NB4 (cell line): ENCODE data around the gene PCNT.

Experiments used
- CTCF ChIP-seq: IDR thresholded peaks from one replicate; pipeline ENCODE4 v1.5.1; 2012; ENCODE audit warnings: low read depth, low read length
- MYC ChIP-seq: IDR thresholded peaks from 2 replicates; pipeline ENCODE4 v1.6.1; 2011; ENCODE audit warnings: low read depth, low read length

DNA sequence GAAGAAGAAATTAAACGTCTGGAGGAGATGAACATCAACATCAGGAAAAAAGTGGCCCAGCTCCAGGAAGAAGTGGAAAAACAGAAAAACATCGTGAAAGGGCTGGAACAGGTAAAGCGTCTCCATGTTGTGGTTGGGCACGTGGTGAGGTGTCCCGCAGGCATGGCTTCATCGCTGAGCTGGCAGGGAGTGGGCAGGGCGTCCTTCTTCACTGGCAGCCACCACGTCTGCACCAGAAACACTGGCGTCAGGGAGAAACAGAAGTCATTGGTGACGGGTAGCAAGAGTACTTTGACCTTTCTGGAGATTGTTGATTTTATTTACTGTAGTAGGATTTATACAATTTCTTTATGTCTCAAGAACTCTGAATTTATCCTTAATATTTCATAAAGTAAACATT, 75.7 kb downstream of the PCNT start:
- no peak for TF ChIP-seq CTCF
- TF ChIP-seq MYC = no peak
